HAP-1 (cell line): ENCODE data around the gene EEF1A1.
"Not testable (repeated sequence)": the region's sequence is repeated elsewhere in the genome, so short reads cannot be mapped to it uniquely, and the experiment has no call there.

Source experiments
- DNase-seq, 2 experiments: peaks; one replicate each; pipeline ENCODE4 v3.0.0-alpha.2; 2016 to 2020; ENCODE audit warnings: low spot score in 2 of 2
- H3K27me3 ChIP-seq: fragments of 250-450 bp; sonication (Bioruptor Pico); 2 replicates; pipeline ENCODE4 v1.5.1; 2020; ENCODE audit warnings: low read depth, mild to moderate bottlenecking, moderate library complexity
- H3K36me3 ChIP-seq: fragments of 250-450 bp; sonication (Bioruptor Pico); replicated peaks from 2 replicates; pipeline ENCODE4 v1.5.1; 2020; ENCODE audit warnings: mild to moderate bottlenecking
- H3K4me1 ChIP-seq: fragments of 250-450 bp; sonication (Bioruptor Pico); 2 replicates; pipeline ENCODE4 v1.5.1; 2020; ENCODE audit warnings: mild to moderate bottlenecking
- H3K4me3 ChIP-seq: fragments of 250-450 bp; sonication (Bioruptor Pico); 2 replicates; pipeline ENCODE4 v1.5.1; 2020; ENCODE audit warnings: mild to moderate bottlenecking, moderate library complexity
- H3K9me3 ChIP-seq: fragments of 250-450 bp; sonication (Bioruptor Pico); 2 replicates; pipeline ENCODE4 v1.5.1; 2020; ENCODE audit warnings: mild to moderate bottlenecking, moderate library complexity
- in situ Hi-C: fragments of 300-500 bp; cut with MboI; formaldehyde crosslinking; loops from 3 replicates; pipeline ENCODE4 v1.14.3; 2020; ENCODE audit warnings: low sequenced_read_pairs, inconsistent platforms, mixed read lengths

The EEF1A1 gene

GRCh38 chr6:73520688-73521350 lies at the start of gene EEF1A1:
EEF1A1 (minus strand) TSS chr6:73521032; CDS start chr6:73520026, 1,006 bp downstream.
- H3K36me3 ChIP-seq, result peaks cover 51% of the 10 kb centered on the region
- in situ Hi-C loops, result loop anchor here (10.0 kb wide), 1 partner anchor 64 kb away; no protein-coding TSS in a partner anchor
- no peaks in the 10 kb centered on the region for H3K27me3 ChIP-seq
- peak; percentile 99 to 100 for DNase-seq
- H3K9me3 ChIP-seq, result no peaks in the 10 kb centered on the region
- H3K4me3 ChIP-seq, result peak within 1 kb of the TSS; percentile 99
- H3K4me1 ChIP-seq, result peaks cover 27% of the 10 kb centered on the region

DNA sequence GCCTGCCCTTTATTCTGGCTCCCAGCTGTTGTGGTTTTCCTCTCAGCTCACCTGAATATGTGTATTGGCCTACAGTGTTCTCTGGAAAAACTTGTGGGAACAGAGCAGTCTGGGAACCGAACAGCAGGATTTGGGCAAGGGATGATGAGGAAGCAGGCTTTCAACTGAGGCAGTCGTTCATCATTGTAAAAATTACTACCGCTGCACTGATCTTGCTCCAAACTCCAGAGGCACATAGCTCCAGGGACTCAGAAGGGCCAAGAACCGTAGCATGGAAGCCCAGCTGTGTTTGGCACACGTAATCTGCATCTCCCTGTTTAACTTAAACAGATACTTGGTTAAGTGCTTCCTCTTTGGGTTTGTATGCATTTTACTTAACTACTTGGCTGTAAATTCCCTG lies 48.3 kb upstream of the EEF1A1 start:
- no peaks in the 10 kb centered on the region for H3K9me3 ChIP-seq
- in situ Hi-C loops, result no loop called here
- peaks cover 22% of the 10 kb centered on the region for H3K4me1 ChIP-seq

DNA sequence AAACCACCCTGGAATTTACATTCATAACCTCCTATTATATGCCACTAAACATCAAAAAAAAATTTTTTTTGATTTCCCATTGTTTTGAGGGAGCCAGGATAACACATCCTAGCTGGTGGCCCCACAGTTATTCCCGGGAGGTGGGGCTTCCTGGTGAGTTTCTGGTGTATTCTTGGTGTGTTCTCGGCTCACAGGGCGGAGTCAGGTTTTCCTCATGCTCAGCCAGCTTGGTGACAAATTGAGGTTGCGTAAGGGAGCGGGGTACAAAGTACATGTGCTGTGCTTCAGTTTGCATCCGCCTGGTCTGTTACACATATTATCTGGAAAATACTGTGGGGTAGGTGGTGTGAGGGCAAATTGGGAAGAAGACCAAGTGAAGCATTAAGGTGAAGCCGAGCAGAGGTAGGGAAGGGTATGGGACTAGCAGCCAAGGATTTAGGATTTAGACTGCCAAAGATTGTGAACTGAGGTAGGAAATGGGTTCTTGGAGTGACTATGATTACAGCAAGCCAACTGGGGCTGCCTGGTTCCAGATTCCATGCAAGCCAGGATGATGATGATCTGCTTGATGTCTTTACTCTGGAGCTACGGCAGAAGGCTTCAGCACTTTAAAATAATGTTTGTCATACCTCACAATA lies 46.2 kb upstream of the EEF1A1 start:
- DNase-seq, result no peak
- no peaks in the 10 kb centered on the region for H3K36me3 ChIP-seq
- peaks cover 22% of the 10 kb centered on the region for H3K4me1 ChIP-seq
- no peak overlapping the region for H3K4me3 ChIP-seq
- H3K27me3 ChIP-seq, result no peaks in the 10 kb centered on the region
- H3K9me3 ChIP-seq, result no peaks in the 10 kb centered on the region
- in situ Hi-C loops, result no loop called here

More for the DNA sequence above, 48.3 kb upstream of the EEF1A1 start:
- Histone ChIP-seq H3K4me3 (no peak overlapping the region), H3K27me3 (no peaks in the 10 kb centered on the region), H3K36me3 (no peaks in the 10 kb centered on the region)
- DNase-seq, result no peak

DNA sequence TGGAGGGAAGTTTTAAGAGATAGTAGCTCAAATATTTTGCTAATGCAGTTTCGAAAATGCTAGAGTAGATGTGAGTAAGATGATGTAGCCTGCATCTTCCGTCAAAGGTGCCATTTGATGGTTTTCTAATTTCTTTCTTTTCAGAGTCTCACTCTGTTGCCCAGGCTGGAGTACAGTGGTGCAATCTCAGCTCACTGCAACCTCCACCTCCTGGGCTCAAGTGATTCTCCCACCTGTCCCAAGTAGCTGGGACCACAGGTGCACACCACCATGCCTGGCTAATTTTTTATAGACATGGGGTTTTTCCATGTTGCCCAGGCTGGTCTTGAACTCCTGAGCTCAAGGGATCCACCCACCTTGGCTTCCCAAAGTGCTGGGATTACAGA lies 45.6 kb upstream of the EEF1A1 start:
- H3K27me3 ChIP-seq, DNase-seq, H3K9me3 ChIP-seq, H3K36me3 ChIP-seq, in situ Hi-C loops, H3K4me3 ChIP-seq: not testable (repeated sequence)
- H3K4me1 ChIP-seq, result peaks cover 22% of the 10 kb centered on the region

DNA sequence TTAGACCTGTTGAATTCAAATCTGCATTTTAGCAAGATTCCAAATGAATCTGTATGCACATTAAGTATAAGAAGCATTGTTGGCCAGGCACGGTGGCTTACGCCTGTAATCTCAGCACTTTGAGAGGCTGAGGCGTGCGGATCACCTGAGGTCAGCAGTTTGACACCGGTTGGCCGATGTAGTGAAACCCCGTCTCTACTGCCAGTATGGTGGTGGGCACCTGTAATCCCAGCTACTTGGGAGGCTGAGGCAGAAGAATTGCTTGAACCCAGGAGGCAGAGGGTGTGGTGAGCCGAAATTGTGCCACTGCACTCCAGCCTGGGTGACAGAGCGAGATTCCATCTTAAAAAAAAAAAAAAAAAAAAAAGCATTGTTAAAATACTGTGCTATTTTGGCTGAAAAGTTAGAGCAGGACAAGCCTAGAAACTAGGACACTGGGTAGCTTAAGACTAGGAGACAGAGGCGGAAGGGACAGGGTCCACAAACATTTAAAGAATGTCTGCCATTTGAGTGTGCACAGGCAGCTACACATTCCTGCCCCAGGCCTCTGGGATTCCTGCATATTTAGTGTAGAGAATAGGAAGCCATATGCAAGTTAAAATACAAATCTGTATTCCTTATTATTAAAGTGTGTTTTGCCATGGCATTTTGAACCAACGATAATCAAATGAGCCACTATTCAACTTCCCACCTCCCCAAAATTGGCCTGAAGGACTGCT lies 45.1 kb upstream of the EEF1A1 start:
- Histone ChIP-seq H3K9me3 (no peaks in the 10 kb centered on the region), H3K4me3 (no peak overlapping the region), H3K36me3 (no peaks in the 10 kb centered on the region), H3K27me3 (no peaks in the 10 kb centered on the region), H3K4me1 (peaks cover 26% of the 10 kb centered on the region)
- in situ Hi-C loops, result no loop called here
- DNase-seq, result peak; percentile 73 to 83

- Histone ChIP-seq H3K4me1 (peaks cover 36% of the 10 kb centered on the region), H3K27me3 (no peaks in the 10 kb centered on the region), H3K9me3 (no peaks in the 10 kb centered on the region), H3K4me3 (no peak overlapping the region), H3K36me3 (no peaks in the 10 kb centered on the region)
- in situ Hi-C loops, result no loop called here
- no peak for DNase-seq
Measured at GRCh38 chr6:73564578-73565345, 43.9 kb upstream of the EEF1A1 start.

- H3K36me3 ChIP-seq, result no peaks in the 10 kb centered on the region
- H3K9me3 ChIP-seq, result no peaks in the 10 kb centered on the region
- in situ Hi-C loops, result no loop called here
- H3K4me1 ChIP-seq, result peaks cover 40% of the 10 kb centered on the region
- H3K4me3 ChIP-seq, result no peak overlapping the region
- DNase-seq, result no peak
- H3K27me3 ChIP-seq, result no peaks in the 10 kb centered on the region
Measured at GRCh38 chr6:73562558-73562957, 41.7 kb upstream of the EEF1A1 start.

DNA sequence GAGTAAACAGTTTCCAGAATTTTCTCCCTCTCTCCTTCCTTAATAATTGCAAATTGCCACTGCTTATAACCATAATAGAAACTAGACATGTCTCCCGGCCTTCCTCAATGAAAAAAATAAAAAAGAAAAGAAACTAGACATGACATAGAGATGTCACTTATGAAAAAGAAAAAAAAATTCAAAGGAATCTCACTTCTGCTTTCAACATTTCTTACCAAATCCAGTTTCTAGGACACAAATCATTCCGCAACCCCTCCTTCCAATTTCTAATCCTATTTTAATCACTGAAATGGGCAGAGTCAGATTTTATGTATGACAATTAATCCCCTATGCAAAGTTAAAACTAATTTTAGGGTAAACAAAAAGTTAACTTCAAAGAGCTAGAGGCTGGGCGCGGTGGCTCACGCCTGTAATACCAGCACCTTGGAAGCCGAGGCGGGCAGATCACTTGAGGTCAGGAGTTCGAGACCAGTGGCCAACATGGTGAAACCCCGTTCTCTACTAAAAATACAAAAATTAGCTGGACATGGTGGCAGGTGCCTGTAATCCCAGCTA lies 40.1 kb upstream of the EEF1A1 start:
- no peaks in the 10 kb centered on the region for H3K27me3 ChIP-seq
- no peaks in the 10 kb centered on the region for H3K36me3 ChIP-seq
- DNase-seq, result peak; percentile 28 to 35
- H3K4me1 ChIP-seq, result peaks cover 30% of the 10 kb centered on the region
- in situ Hi-C loops, result no loop called here
- no peaks in the 10 kb centered on the region for H3K9me3 ChIP-seq
- H3K4me3 ChIP-seq, result no peak overlapping the region

GRCh38 chr6:73560182-73560732 lies 39.4 kb upstream of the EEF1A1 start:
- H3K9me3 ChIP-seq, result no peaks in the 10 kb centered on the region
- H3K27me3 ChIP-seq, result no peaks in the 10 kb centered on the region
- DNase-seq, result peak; percentile 37 to 80
- in situ Hi-C loops, result no loop called here
- no peaks in the 10 kb centered on the region for H3K36me3 ChIP-seq
- H3K4me1 ChIP-seq, result peaks cover 23% of the 10 kb centered on the region
- H3K4me3 ChIP-seq, result no peak overlapping the region

- H3K4me1 ChIP-seq, result peaks cover 18% of the 10 kb centered on the region
- DNase-seq, H3K27me3 ChIP-seq, H3K36me3 ChIP-seq, in situ Hi-C loops, H3K4me3 ChIP-seq, H3K9me3 ChIP-seq: not testable (repeated sequence)
Measured at GRCh38 chr6:73559399-73559794, 38.6 kb upstream of the EEF1A1 start.

GRCh38 chr6:73558624-73559398 lies 38.0 kb upstream of the EEF1A1 start:
- Histone ChIP-seq H3K36me3 (no peaks in the 10 kb centered on the region), H3K4me1 (peaks cover 18% of the 10 kb centered on the region), H3K27me3 (no peaks in the 10 kb centered on the region), H3K9me3 (no peaks in the 10 kb centered on the region), H3K4me3 (no peak overlapping the region)
- in situ Hi-C loops, result no loop called here
- DNase-seq, result no peak

DNA sequence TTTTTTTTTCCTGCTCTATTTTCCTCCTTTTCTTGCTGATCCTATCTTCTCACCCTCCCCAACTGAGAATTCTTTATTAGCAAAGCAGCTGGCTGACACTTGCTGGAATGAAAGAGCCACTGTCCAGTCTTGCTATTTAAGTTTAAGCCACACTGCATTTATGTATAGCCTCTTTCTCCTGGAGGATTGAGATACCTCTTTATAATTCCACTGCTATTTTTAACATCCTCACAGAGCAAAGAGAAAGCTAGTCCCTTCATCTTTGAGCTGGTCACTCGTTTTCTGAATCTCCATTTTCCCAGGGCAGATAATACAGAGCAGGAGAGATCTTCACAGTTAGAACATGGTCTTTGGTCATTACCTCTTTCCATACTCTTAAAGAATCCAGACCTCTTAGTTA lies 36.0 kb upstream of the EEF1A1 start:
- H3K27me3 ChIP-seq, result no peaks in the 10 kb centered on the region
- H3K4me1 ChIP-seq, result peaks cover 18% of the 10 kb centered on the region
- no peaks in the 10 kb centered on the region for H3K9me3 ChIP-seq
- H3K36me3 ChIP-seq, result no peaks in the 10 kb centered on the region
- no peak overlapping the region for H3K4me3 ChIP-seq
- in situ Hi-C loops, result no loop called here
- DNase-seq, result no peak
